Tongue (tissue), 2 donors: ENCODE results near the gene GP1BB. TPM values are rescaled to one million over a fixed set of nuclear protein-coding genes. Genes with fewer than 3 reads are reported as not detected.
"Not testable (repeated sequence)": the region's sequence is repeated elsewhere in the genome, so short reads cannot be mapped to it uniquely, and the experiment has no call there.

ENCODE experiments used
- DNase-seq: peaks from one replicate; pipeline ENCODE4 v3.0.0-alpha.2; 2015
- total RNA-seq: library from RNA; depleted of rRNA; stranded (reverse); fragments of >200 nt; gene quantifications from one replicate; pipeline ENCODE4 v1.2.3, GENCODE V29; 2014

Gene GP1BB
- total RNA-seq: 19.0 TPM

DNA sequence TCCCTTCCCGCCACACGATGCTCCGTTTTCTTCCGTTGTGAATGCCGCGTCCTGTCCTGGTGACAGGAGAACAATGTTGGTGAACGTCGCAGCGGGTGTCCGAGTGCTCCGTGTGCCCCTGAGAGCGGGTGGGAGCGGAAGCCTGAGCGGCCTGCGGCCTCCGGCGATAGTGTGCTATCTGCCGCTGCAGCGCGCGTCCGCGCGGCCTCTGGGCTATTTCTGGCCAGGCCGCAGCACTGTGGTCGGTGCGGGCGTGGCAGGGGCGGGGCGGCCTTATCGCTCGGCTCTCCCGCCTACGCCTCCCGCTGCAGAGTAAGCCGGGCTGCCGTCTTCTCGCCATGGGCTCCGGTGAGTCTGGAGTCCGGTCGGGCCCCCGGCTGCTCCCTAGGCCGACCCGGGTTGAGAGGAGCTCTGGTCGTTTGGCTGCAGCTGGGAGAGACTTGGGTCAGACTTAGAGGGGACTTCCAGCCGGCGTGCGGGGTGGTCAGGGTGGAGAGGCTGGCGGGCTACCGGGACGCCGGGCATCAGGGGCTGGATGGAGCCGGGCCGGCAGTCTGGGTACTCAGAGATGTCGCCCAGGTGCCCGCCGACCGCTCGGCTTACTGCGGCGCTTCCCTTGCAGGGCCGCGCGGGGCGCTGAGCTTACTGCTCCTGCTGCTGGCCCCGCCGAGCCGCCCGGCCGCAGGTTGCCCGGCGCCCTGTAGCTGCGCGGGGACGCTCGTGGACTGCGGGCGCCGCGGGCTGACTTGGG is at the start of gene GP1BB:
TSS of gene GP1BB (plus strand) at position 308 of the 751 bp plus-strand sequence. CDS start at position 339, 31 bp downstream.
- DNase-seq: peak; percentile 19

DNA sequence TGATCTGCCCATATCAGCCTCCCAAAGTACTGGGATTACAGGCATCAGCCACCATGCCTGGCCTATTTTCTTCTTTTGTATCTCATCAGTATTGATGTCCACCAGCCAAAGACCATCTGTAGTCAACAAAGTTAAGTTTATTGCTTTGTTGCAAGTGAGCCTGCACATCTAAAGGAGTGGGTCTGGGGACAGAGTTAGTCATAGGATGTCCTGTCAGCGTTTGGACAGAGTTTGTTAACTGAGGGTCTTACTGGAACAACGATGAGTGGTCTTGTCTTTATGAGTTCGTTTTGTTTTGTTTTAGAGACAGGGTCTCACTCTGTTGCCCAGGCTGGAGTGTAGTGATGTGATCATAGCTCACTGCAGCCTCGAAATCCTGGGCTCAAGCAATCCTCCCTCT is 49.7 kb upstream of the GP1BB start:
- no peak for DNase-seq

DNA sequence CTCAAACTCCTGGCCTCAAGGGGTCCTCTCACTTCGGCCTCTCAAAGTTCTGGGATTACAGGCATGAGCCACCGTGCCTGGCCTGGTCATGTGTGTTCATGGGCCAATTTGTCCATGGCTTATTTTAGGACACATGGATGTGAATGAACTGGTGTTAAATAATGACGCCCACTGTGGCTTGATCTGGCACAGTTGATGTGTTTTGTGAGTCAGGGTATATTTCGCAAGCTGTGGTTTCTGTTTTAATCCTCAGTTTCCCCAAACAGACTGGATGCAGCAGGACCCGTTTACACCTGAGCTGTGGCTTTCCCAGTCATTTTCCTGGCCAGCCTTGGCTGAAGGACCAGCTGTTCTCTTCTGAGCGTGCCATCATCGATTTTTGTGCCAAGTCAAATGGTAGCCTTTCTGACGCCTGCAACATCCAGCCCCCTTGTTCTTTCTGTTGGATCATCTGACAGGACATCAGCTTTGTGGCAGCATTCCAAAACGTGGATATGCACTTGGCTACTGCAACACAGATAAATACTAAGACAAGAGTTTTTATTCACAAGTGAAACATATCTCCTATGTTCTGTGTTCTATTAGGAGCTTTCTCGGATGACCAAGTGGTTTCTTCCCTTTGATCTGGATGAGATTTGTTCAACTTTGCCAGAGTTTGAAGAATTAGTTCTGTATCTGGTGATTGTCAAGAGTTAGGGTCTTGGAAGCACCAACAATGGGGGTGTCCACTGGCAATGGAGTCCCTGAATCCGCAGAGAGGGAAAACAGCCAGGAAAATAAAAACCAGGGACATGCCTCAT is 49.0 kb upstream of the GP1BB start:
- peak; percentile 88 for DNase-seq

DNA sequence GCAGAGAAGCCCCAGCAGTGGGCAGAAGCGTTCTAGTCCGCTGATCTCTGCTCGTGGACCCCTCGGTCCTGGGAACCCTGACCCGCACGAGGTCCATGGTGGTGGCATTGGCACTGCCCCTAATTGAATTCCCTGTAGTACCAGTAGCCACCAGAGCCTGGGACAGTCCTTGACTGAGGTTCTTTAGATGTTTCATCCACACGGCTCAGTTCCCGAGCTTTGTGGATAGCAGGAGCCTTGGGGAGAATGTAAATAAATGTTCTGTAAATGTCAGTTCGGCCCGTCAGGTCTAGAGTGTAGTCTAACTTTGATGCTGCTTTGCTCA is 48.4 kb upstream of the GP1BB start:
- no peak for DNase-seq

DNA sequence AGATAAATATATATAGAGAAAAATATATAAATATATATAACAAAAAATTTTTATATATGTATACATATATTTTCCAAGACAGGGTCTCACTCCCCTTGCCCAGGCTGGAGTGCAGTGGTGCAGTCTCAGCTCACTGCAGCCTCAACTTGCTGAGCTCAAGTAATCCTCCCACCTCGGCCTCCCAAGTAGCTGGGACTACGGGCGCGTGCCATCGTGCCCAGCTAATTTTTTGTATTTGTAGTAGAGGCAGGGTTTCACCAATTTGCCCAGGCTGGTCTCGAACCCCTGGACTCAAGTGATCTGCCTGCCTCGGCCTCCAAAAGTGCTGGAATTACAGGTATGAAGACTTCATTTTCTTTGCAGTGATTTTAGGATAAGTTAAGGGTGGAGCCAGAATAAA is 47.9 kb upstream of the GP1BB start:
- DNase-seq: no peak

DNA sequence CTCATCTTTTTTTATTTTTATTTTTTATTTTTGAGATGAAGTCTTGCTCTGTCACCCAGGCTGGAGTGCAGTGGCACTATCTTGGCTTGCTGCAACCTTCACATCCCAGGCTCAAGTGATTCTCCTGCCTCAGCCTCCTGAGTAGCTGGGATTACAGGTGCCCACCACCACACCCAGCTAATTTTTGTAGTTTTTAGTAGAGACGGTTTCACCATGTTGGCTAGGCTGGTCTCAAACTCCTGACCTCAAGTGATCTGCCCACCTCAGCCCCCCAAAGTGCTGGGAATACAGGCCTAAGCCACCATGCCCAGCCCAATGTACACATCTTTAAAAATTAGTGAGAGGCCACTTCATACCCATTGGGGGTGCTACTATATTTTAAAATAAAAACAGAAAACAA is 46.9 kb upstream of the GP1BB start:
- DNase-seq: not testable (repeated sequence)

DNA sequence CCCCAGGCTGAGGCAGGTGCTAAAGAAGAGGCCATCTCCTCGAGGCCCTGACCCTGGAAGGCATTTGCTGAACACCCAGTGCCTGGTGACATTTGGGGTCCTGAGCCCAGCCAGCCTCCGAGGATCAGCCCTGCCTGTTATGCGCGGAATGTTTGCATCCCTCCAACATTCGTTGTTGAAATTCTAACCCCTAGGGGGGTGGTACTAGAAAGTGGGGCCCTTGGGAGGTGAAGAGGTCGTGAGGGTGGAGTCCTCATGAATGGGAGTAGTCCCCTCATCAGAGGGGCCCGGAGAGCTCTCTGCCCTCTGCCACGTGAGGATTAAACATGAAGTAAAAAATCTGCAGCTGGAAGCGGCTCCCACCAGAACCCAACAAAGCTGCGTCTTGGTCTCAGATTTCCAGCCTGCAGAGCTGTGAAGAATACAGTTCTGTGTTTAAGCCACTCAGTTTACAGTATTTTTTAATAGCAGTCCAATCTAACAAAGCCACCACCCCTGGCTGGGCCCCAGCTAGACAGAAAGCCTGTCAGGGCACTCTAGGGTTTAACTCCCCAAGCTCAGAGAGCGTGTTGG is 44.3 kb upstream of the GP1BB start:
- peak; percentile 80 for DNase-seq

DNA sequence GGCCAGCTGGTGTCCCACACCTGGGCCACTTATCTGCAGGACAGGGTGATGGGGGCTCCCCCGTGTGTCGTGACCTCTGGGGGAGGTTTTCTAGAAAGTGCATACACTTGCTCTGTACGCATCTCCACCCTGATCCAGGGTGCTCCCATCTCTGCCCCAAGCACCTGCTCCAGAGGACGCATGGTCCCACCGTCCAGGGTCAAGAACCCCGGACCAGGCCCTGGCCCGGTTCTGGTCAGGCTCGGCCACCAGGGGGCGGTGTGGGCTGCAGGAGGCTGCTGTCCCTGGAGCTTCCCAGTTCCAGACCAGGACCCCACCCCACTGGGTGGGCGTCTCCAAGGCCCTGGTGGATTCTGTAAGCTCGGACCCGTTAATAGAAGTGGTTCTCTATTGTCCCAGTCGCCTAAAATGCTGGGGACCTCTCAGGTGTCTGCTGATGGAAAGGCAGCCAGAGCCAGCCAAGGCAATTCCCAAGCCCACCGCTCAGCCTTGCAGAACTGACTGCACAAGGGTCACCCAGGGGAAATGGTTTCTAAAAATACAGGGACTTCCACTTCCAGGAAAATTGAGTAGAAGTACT is 43.7 kb upstream of the GP1BB start:
- DNase-seq: peak; percentile 41

DNA sequence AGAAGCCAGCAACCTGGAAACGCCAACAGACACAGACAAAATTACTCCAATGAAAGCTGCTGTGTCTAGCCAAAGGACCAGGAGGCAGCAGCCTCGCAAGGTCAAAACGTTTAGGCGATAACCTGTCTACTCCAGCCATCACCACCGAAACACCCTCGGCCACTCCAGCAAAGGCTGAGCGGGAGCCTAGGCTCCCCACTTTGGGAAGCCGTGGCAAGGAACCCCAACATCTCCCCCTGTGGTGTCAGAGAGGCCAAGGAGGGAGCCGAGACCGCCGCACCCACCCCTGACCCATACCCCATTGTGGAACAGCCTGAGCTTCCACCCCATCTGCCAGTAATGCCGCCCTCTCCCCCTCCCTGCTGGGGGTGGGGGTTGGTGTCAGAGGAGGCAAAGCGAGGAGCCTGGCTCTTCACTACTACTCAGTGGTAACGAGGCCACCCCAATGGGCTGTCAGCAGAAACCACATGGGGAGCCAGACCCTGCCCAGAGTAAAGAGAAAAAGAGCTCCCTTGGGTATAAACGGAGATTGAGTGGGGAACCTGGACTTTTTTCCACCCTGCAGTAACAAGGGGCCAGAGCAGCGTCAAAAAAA is 43.0 kb upstream of the GP1BB start:
- no peak for DNase-seq

DNA sequence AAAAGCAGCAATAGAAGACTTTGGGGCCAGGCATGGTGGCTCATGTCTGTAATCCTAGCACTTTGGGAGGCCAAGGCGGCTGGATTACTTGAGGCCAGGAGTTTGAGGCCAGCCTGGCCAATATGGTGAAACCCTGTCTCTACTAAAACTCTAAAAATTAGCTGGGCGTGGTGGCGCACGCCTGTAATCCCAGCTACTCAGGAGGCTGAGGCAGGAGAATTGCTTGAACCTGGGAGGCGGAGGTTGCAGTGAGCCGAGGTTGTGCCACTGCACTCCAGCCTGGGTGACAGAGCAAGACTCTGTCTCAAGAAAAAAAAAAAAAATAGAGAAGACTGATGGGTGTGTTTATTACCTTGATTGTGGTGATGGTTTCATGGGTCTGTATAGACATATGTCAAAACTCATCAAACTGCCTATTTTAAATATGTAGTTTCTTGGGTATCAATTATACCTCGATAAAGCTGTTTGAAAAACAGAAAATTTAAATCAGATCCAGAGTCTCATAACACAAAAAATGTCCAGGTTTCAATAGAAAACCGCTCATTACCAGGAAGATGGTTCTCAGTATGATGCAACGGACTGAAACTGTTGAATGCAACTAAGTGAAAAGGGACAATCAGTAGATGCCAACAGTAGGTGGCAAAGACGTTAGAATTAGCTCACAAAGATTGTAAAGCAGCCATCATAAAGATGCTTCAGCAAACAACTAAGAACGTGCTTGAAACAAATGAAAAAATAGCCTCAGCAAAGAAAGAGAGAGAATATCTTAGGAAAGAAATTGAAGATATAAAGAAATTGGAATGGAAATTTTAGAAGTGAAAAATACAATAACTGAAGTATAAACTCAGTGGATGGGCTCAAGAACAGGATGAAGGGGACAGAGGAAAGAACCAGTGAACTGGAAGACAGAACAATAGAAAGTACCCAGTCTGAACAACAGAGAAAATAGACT is 42.2 kb upstream of the GP1BB start:
- DNase-seq: no peak

DNA sequence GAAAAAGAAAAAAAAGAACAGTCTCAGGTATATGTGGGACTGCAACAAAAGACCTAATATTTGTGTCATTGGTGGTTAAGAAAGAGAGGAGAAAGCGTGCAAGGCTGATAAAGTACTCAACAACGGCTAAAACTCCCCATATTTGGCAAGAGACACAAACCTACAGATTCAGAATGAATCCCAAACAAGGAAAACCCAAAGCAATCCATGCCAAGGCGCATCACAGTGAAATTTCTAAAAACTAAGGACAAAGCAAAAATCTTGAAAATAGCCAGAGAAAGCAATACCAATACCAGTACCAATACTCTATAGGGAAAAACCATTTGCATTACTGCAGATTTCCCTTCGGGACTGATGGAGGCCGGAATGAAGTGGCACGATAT is 41.5 kb upstream of the GP1BB start:
- no peak for DNase-seq

DNA sequence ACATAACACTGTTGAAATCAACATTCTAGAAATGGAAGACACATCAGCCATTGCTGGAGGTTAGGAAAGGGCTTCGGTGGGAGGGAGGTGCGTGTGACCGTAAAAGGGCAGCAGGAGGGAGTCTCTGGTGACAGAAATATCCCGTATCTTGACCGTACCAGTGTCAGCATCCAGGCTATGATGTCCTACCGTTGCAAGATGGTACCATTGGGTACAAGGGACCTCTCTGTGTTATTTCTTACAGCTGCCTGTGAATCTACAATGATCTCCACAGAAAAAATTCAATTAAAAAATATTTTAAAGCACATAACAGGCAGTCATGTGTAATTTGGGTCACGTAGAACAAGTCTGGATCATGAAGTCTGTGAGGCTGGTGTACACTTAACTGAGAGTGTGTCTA is 36.4 kb upstream of the GP1BB start:
- no peak for DNase-seq

DNA sequence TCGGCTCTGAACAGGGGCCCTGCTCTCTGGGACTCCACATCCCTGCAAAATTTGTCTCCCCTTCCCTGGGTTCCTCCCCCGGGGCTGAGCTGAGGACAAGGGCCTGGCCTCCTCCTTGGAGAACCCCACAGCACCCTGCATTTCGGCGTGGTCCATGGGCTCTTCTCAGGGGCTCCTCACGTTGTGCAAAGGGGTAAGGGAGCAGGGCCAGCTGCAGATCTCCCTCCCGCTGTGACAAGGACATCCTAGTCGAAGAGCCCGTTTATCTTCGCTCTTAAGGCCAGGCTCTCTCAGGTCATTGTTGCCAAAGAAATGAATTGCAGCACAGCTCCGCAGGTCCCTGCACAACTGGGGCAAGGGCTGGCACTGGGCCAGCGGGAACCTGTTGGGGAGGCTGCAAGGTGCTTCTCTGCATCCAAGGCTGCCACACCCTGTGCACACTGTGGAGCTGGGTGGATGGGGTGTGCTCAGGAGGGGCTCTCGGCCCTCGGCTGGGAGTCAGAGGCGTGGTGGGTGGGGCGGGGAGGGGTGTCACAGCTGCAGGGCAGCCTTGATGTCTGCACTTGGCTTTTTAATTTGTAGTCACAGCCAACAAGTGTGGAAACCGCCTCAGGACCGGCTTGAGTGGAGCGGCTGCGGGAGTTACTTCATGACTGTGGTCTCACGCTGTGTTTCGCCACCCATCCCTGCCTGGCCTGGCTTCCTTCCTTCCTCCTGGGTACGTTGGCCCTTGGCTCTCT is 35.6 kb upstream of the GP1BB start:
- DNase-seq: peak; percentile 54

DNA sequence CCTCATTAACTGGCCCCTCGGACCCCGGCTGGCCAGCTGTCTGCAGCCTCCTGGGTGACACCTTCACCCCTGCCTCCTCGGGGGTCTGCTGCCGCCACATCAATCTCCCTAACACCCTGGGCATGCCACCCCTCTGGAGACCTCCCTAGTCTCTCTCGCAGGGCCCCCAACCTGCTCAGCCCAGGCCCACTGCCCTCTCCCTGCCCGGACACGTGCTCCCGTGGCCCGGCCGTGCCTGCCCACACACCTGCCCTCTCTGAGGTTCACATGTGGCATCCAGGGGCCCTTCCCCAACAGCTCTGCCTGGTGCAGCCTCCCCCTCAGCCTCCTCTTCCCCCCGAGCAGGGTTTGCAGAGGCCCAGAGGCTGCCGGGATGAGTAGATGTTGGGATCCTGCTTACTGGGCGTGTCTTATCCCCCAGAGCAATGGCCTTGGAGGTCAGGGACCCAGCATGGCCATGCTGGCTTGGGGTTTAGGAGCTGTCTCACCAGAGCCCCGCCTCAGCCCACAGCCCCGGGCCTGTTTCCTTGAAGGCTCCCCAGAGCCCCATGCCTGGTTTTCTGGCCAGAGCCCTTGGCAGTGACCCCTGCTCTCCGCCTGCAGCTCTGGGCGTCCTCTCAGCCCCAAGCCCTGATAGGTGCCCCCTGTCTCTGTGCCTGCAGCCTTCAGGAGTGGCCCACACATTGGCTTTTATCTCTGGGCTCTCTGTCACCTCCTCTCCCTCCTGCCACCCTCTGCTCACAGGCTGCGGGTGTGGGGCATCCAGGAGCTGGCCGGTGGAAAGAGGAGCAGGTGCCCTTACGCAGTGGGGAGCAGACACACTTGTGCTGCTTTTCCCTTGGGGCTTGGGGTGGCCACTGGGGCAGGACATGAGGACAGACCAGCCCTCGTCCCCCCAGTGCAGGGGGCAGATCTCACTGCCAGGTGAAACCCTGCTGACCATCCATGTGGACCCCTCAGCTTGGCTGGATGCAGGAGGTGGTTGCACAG is 34.7 kb upstream of the GP1BB start:
- DNase-seq: no peak

DNA sequence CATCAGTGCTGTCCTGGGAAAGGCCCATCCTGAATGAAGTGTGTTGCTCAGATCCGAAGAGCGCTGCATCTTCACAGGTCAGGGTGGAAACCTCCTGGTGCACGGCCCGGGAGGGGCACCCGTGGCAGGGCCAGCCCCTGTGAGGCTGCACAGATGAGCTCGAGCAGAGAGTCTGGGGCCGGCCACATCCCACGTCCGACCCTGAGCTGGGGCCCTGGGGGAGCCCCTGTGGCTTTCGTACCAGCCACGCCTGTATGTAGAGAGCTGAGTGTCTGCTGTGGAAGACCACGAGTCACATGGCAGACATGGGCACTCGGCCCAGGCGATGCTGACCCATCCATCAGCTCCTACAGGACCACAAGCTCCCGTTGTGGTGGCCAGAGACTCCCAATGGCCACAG is 33.9 kb upstream of the GP1BB start:
- DNase-seq: no peak

DNA sequence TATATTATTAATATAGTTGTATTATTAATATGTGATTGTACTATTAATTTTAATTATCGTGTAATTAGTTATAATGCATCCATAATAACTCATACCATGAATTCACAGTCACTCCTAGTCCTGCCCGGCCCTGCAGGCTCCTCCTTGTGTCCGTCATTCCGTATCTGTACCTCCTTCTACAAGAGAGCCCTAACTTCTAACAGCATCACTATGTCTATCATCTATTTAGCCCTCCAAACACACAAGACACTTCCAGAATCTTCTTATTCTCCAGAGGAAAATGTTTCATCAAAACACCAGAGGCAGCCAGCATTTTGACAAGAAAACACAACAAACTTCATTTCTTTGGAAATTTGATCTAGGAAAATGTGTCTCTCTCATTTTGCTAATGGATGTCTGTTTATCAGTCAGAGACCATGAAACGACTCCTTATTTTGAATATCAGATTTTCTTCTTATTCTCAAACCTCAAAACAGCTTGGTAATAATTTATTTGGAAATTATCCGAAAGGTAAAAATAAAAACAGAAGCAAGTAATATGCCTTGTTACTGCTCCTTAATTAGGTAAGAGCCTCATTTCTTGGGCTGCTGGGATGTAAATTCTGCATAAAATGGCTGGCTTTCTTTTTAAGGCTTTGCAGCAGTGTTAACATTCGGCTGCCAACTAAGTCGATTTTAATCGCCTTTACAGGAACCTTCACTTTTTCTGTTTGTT is 32.2 kb upstream of the GP1BB start:
- peak; percentile 37 for DNase-seq

DNA sequence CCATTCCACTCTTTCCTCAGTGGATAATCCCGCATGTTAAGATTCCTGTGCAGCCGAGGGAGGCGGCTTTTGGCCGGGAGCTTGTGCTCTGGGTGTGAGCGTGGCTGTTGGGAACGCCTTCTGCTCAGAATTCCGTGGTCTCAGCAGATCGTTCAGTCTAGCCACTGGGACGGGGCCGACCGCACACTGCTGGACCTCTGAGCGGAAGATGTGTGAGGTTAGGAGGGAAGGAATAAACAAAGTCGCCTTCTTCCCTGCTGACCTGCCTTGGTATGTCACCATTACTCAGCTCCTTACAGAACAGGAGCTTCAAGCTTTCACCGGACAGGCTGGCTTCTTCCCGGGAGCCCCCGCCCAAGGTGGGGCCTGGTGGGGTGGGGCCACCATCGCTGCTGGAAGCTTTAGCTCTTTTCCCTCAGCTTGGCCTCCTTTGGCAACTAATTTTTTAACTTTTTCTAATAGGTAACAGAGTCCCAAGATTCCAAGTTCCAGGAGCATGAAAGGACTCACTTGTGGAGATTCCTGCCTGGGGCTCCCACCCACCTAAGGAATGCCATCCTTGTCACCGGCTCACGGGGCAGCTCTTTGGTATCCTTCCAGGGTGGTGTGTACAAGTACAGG is 31.5 kb upstream of the GP1BB start:
- peak; percentile 69 for DNase-seq

DNA sequence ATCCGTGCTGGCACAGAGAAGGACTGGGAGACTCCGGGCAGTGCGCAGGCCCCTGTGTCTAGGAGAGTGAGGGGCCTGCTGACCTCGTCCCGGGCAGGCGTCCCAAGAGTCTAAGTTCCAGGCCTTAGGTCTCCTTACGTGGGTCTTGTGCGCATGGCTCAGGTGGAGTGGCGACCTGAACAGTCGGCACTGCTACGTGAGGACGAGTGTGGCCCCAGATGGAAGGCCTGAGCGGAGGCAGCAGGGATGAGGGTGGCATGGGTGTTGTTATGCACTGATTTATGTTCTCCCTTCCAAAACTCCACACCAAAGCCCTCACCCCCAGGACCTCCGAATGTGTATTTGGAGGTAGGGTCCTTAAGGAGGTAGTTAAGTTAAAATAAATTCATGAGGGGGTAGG is 29.8 kb upstream of the GP1BB start:
- DNase-seq: no peak
